Tibial nerve (tissue), 4 donors: ENCODE data around the gene RTP5.

Experiments
- CTCF ChIP-seq, 5 experiments: fragments of 200-600 bp in 3 of 5; fragments of 450-650 bp in 2 of 5; sonication (generic) in 3 of 5; IDR thresholded peaks; one replicate each; pipeline ENCODE4 v1.5.1; 2016 to 2019; ENCODE audit warnings: antibody characterized with exemption in 5 of 5, mild to moderate bottlenecking in 3 of 5, moderate library complexity in 2 of 5
- EP300 ChIP-seq, 2 donors: sonication (generic); formaldehyde crosslinking; IDR thresholded peaks; one replicate each; pipeline ENCODE4 v1.6.1; 2017; ENCODE audit warnings: antibody characterized with exemption in 2 of 2, mild to moderate bottlenecking in 1 of 2
- POLR2A ChIP-seq, 2 donors: fragments of 450-650 bp; IDR thresholded peaks; one replicate each; pipeline ENCODE4 v1.6.1; 2017; ENCODE audit warnings: antibody characterized with exemption in 2 of 2, mild to moderate bottlenecking in 2 of 2, moderate library complexity in 2 of 2

- TF ChIP-seq CTCF (IDR thresholded peaks at IDR 0.05) (no peak), POLR2A (IDR thresholded peaks at IDR 0.05) (no peak), EP300 (IDR thresholded peaks at IDR 0.05) (no peak)
Measured at GRCh38 chr2:241901018-241901380, 31.5 kb downstream of the RTP5 start.
